ENCODE results near the gene EGFR. TPM values are rescaled to one million over a fixed set of nuclear protein-coding genes. Genes with fewer than 3 reads are reported as not detected.
A peak's percentile ranks its signal among the peaks of the same experiment; 100 is the strongest.

The EGFR gene
- total RNA-seq, 1 experiment from 2014 or later: 50.0 TPM

DNA sequence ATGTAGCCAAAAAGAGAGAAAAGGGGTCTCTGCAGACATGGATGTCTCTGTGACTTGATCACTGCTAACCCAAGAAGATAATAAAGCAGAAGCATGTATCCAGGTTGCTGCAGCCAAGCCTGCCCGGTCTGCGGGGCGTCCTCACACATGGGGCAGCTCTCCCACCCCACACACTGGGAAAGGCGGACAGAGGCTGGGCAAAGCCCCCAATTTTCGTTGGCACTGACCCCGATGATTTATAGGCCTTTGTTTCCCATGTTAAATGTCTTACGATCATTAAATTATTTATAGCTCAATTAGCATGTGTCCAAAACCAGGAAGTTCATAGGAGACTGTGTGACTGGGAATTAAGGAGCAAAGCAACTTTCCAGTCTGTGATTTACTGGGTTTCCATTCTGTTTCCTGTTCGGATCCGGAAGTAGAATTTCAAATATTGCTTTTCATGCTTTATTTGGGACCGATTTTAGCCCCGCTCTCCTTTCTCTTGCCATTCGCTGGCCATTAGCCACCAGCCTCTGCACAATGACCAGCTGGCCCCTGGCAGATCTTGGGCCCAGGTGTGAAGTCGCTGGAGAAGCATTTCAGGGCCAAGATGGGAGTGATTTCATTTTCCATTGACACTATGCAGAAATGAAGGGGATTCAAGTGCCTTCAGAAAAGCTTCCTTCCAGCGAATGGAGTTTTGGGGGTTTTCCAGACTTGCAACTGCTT lies 91.6 kb downstream of the EGFR start:
- H3K4me3 ChIP-seq (ENCODE audit: low read length): no peak overlapping the region
- H3F3A ChIP-seq (ENCODE audit: low read length, unreplicated experiment): no peaks in the 10 kb centered on the region
- ATAC-seq (no peak), DNase-seq (no peak)
- H3K36me3 ChIP-seq (ENCODE audit: low read depth, low read length): no peaks in the 10 kb centered on the region
- peak overlapping the region; percentile 59; the same call in 1 of the 2 replicates for H3K9ac ChIP-seq (ENCODE audit: low read length)
- H4K20me1 ChIP-seq (ENCODE audit: low read length): no peaks in the 10 kb centered on the region
- no peak overlapping the region for H3K4me2 ChIP-seq (ENCODE audit: low read length)
- no peaks in the 10 kb centered on the region for H3K9me3 ChIP-seq (ENCODE audit: low read length)
- H2AFZ ChIP-seq (ENCODE audit: low read length): no peak overlapping the region
- peaks cover 42% of the 10 kb centered on the region for H3K4me1 ChIP-seq (ENCODE audit: insufficient read depth, low read length)
- no peaks in the 10 kb centered on the region for H3K9me2 ChIP-seq (replicated peaks; ENCODE audit: low read length)
- BruUV-seq (replicated peaks): no TSS peak
- CTCF ChIA-PET: no interaction called here
- H3K79me2 ChIP-seq (ENCODE audit: low read length): peaks cover 87% of the 10 kb centered on the region
- TF ChIP-seq, protein P1, sequence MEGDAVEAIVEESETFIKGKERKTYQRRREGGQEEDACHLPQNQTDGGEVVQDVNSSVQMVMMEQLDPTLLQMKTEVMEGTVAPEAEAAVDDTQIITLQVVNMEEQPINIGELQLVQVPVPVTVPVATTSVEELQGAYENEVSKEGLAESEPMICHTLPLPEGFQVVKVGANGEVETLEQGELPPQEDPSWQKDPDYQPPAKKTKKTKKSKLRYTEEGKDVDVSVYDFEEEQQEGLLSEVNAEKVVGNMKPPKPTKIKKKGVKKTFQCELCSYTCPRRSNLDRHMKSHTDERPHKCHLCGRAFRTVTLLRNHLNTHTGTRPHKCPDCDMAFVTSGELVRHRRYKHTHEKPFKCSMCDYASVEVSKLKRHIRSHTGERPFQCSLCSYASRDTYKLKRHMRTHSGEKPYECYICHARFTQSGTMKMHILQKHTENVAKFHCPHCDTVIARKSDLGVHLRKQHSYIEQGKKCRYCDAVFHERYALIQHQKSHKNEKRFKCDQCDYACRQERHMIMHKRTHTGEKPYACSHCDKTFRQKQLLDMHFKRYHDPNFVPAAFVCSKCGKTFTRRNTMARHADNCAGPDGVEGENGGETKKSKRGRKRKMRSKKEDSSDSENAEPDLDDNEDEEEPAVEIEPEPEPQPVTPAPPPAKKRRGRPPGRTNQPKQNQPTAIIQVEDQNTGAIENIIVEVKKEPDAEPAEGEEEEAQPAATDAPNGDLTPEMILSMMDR (conservative IDR thresholded peaks at IDR 0.05; ENCODE audit: low read depth, low read length): no peak
- TF ChIP-seq EZH2 (IDR thresholded peaks at IDR 0.05; ENCODE audit: low read length, unreplicated experiment): no peak
- POLR2A ChIA-PET (ENCODE audit: unreplicated experiment): interaction anchor here (0.6 kb wide), 1 partner anchor 85 kb away, joined by 3 read pairs; no protein-coding TSS in a partner anchor
- H3K27ac ChIP-seq (ENCODE audit: low read length): peak overlapping the region; percentile 91
- H3K27me3 ChIP-seq (ENCODE audit: low read length): no peaks in the 10 kb centered on the region
- intact Hi-C loops (cut with micrococcal nuclease): no loop called here

DNA sequence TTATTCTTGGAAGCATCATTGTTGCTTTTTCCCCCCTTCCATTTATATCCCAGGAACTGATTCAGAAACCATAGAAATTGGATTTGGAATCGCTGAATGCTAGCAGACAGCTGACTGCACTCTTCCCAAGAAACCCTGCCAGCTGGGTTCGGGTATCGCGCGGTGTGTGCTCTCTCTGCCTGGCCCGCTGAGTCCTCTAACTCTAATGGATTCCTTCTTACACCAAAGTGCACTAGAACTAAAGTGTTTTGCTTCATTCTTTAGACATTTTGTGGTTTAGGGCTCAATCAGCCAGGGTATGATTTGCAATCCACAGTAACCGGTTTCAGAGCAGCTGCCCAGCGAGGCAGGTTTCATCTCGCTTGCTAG lies 92.2 kb downstream of the EGFR start:
- H3K9me2 ChIP-seq (replicated peaks; ENCODE audit: low read length): no peaks in the 10 kb centered on the region
- no peaks in the 10 kb centered on the region for H3K9me3 ChIP-seq (ENCODE audit: low read length)
- peaks cover 87% of the 10 kb centered on the region for H3K79me2 ChIP-seq (ENCODE audit: low read length)
- no peak overlapping the region for H3K9ac ChIP-seq (ENCODE audit: low read length)
- BruUV-seq (replicated peaks): no TSS peak
- DNase-seq (no peak), ATAC-seq (no peak)
- no peak overlapping the region for H3K4me3 ChIP-seq (ENCODE audit: low read length)
- H3K4me2 ChIP-seq (ENCODE audit: low read length): no peak overlapping the region
- no peak overlapping the region for H3K27ac ChIP-seq (ENCODE audit: low read length)
- H3F3A ChIP-seq (ENCODE audit: low read length, unreplicated experiment): no peaks in the 10 kb centered on the region
- no peak overlapping the region for H2AFZ ChIP-seq (ENCODE audit: low read length)
- no peaks in the 10 kb centered on the region for H4K20me1 ChIP-seq (ENCODE audit: low read length)
- CTCF ChIA-PET: no interaction called here
- no peaks in the 10 kb centered on the region for H3K36me3 ChIP-seq (ENCODE audit: low read depth, low read length)
- H3K4me1 ChIP-seq (ENCODE audit: insufficient read depth, low read length): peaks cover 42% of the 10 kb centered on the region
- no peaks in the 10 kb centered on the region for H3K27me3 ChIP-seq (ENCODE audit: low read length)
- intact Hi-C loops (cut with micrococcal nuclease): no loop called here
- POLR2A ChIA-PET (ENCODE audit: unreplicated experiment): interaction anchor here (0.6 kb wide), 1 partner anchor 85 kb away, joined by 3 read pairs; no protein-coding TSS in a partner anchor
- TF ChIP-seq EZH2phosphoT487 (IDR thresholded peaks at IDR 0.05; ENCODE audit: borderline replicate concordance, low read length) (no peak), EZH2 (IDR thresholded peaks at IDR 0.05; ENCODE audit: low read length, unreplicated experiment) (no peak)
- TF ChIP-seq, protein P1 (conservative IDR thresholded peaks at IDR 0.05; ENCODE audit: low read depth, low read length): no peak

DNA sequence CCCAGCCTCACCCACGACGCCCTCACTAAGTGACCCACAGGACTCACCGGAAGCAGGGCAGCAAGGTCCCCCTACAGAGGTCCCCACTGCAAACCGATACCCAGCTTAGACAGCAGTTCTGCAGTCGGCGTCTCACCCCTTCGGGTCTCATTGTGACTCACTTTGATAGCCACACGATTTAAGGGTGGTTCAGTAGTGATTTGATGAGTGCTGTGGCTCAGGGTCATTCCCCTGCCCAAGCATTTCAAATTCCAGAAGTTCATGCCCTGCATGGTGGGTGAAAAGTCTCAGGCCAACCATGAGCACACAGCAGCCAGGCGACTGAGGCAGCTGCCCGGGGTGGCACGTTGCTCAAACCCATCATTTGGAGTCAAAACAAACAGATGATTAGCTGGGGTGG lies 93.2 kb downstream of the EGFR start:
- TF ChIP-seq EZH2 (IDR thresholded peaks at IDR 0.05; ENCODE audit: low read length, unreplicated experiment) (no peak), EZH2phosphoT487 (IDR thresholded peaks at IDR 0.05; ENCODE audit: borderline replicate concordance, low read length) (no peak)
- TF ChIP-seq, protein P1 (conservative IDR thresholded peaks at IDR 0.05; ENCODE audit: low read depth, low read length): no peak
- Histone ChIP-seq H3K27me3 (ENCODE audit: low read length) (no peaks in the 10 kb centered on the region), H3K4me2 (ENCODE audit: low read length) (no peak overlapping the region), H3K4me1 (ENCODE audit: insufficient read depth, low read length) (peaks cover 36% of the 10 kb centered on the region), H3K27ac (ENCODE audit: low read length) (no peak overlapping the region), H3K9me3 (ENCODE audit: low read length) (no peaks in the 10 kb centered on the region), H3K9ac (ENCODE audit: low read length) (no peak overlapping the region), H3K4me3 (ENCODE audit: low read length) (no peak overlapping the region), H3K79me2 (ENCODE audit: low read length) (peaks cover 87% of the 10 kb centered on the region), H3F3A (ENCODE audit: low read length, unreplicated experiment) (no peaks in the 10 kb centered on the region), H3K9me2 (replicated peaks; ENCODE audit: low read length) (no peaks in the 10 kb centered on the region), H3K36me3 (ENCODE audit: low read depth, low read length) (no peaks in the 10 kb centered on the region), H2AFZ (ENCODE audit: low read length) (no peak overlapping the region), H4K20me1 (ENCODE audit: low read length) (no peaks in the 10 kb centered on the region)
- DNase-seq (no peak), ATAC-seq (no peak)
- POLR2A ChIA-PET (ENCODE audit: unreplicated experiment): no interaction called here
- CTCF ChIA-PET: no interaction called here
- no TSS peak for BruUV-seq (replicated peaks)
- intact Hi-C loops (cut with micrococcal nuclease): no loop called here
